GM21717 (cell line): ENCODE data around the gene IRF4.

Source experiments
- ATAC-seq: cut with Tn5 transposase; IDR thresholded peaks from one replicate; pipeline ENCODE4 v1.9.1; 2021; ENCODE audit warnings: mild to moderate bottlenecking, moderate library complexity; ENCODE audit not compliant: unreplicated experiment

IRF4 gene

GRCh38 chr6:391559-392440 lies at the start of gene IRF4:
IRF4 (plus strand) TSS chr6:391752; CDS start chr6:393153, 1,401 bp downstream.
- ATAC-seq: peak; percentile 41

- ATAC-seq: peak; percentile 45
Observed at GRCh38 chr6:341914-342831, 49.4 kb upstream of the IRF4 start.

- ATAC-seq: no peak
Observed at GRCh38 chr6:342832-343179, 48.7 kb upstream of the IRF4 start.

GRCh38 chr6:343226-343935 lies 48.2 kb upstream of the IRF4 start:
- ATAC-seq: no peak

- no peak for ATAC-seq
Observed at GRCh38 chr6:343960-344815, 47.4 kb upstream of the IRF4 start.

- no peak for ATAC-seq
Observed at GRCh38 chr6:344816-345340, 46.7 kb upstream of the IRF4 start.

- no peak for ATAC-seq
Observed at GRCh38 chr6:345747-346385, 45.7 kb upstream of the IRF4 start.

- no peak for ATAC-seq
Observed at GRCh38 chr6:346386-347030, 45.0 kb upstream of the IRF4 start.

GRCh38 chr6:347232-347631 lies 44.3 kb upstream of the IRF4 start:
- peak; percentile 84 for ATAC-seq

GRCh38 chr6:347951-348859 lies 43.3 kb upstream of the IRF4 start:
- no peak for ATAC-seq

GRCh38 chr6:348860-349396 lies 42.6 kb upstream of the IRF4 start:
- ATAC-seq: no peak

GRCh38 chr6:349491-349921 lies 42.0 kb upstream of the IRF4 start:
- ATAC-seq: no peak

- ATAC-seq: no peak
Observed at GRCh38 chr6:350371-350770, 41.2 kb upstream of the IRF4 start.

- ATAC-seq: no peak
Observed at GRCh38 chr6:351011-351866, 40.3 kb upstream of the IRF4 start.

- no peak for ATAC-seq
Observed at GRCh38 chr6:351867-352289, 39.7 kb upstream of the IRF4 start.

GRCh38 chr6:352474-352873 lies 39.1 kb upstream of the IRF4 start:
- ATAC-seq: no peak
